ENCODE measurements around the gene NCLN. TPM values are rescaled to one million over a fixed set of nuclear protein-coding genes. Genes with fewer than 3 reads are reported as not detected.
"Not testable (repeated sequence)": the region's sequence is repeated elsewhere in the genome, so short reads cannot be mapped to it uniquely, and the experiment has no call there.

NCLN gene
- total RNA-seq, 3 donors from 2014 or later = 21.1 to 34.7 (median 25.3) TPM

GRCh38 chr19:3151563-3152418 lies 33.9 kb upstream of the NCLN start:
- Histone ChIP-seq H3K4me3 (no peak overlapping the region), H3K36me3 (no peaks in the 10 kb centered on the region), H3K27me3 (no peaks in the 10 kb centered on the region), H3K27ac (no peak overlapping the region), H3K9me3 (no peaks in the 10 kb centered on the region), H3K4me1 (no peaks in the 10 kb centered on the region)
- no peak for TF ChIP-seq POLR2A (IDR thresholded peaks at IDR 0.05)
- no peak for TF ChIP-seq CTCF (IDR thresholded peaks at IDR 0.05)
- no peak for TF ChIP-seq POLR2AphosphoS5 (IDR thresholded peaks at IDR 0.05)
- DNase-seq (ENCODE audit: low spot score in 2 of 2) = no peak
- intact Hi-C loops (cut with DNase I; ENCODE audit: low total_unique reads) = no loop called here

GRCh38 chr19:3152419-3152780 lies 33.3 kb upstream of the NCLN start:
- TF ChIP-seq CTCF (IDR thresholded peaks at IDR 0.05) = no peak
- no peak for TF ChIP-seq POLR2A (IDR thresholded peaks at IDR 0.05)
- no peak for TF ChIP-seq POLR2AphosphoS5 (IDR thresholded peaks at IDR 0.05)
- Histone ChIP-seq H3K27me3 (no peaks in the 10 kb centered on the region), H3K9me3 (no peaks in the 10 kb centered on the region), H3K4me1 (no peaks in the 10 kb centered on the region), H3K36me3 (no peaks in the 10 kb centered on the region), H3K27ac (no peak overlapping the region), H3K4me3 (no peak overlapping the region)
- no peak for DNase-seq (ENCODE audit: low spot score in 2 of 2)
- intact Hi-C loops (cut with DNase I; ENCODE audit: low total_unique reads) = no loop called here

- Histone ChIP-seq H3K36me3 (no peaks in the 10 kb centered on the region), H3K4me3 (no peak overlapping the region), H3K9me3 (no peaks in the 10 kb centered on the region), H3K27ac (no peak overlapping the region), H3K27me3 (no peaks in the 10 kb centered on the region), H3K4me1 (no peaks in the 10 kb centered on the region)
- intact Hi-C loops (cut with DNase I; ENCODE audit: low total_unique reads) = no loop called here
- no peak for DNase-seq (ENCODE audit: low spot score in 2 of 2)
- no peak for TF ChIP-seq POLR2A (IDR thresholded peaks at IDR 0.05)
- no peak for TF ChIP-seq CTCF (IDR thresholded peaks at IDR 0.05)
- TF ChIP-seq POLR2AphosphoS5 (IDR thresholded peaks at IDR 0.05) = no peak
These were observed 32.2 kb upstream of the NCLN start for GRCh38 chr19:3153286-3154230.

- intact Hi-C loops (cut with DNase I; ENCODE audit: low total_unique reads); H3K4me3 ChIP-seq: not testable (repeated sequence)
These were observed 31.3 kb upstream of the NCLN start for GRCh38 chr19:3154447-3154846.

GRCh38 chr19:3154957-3155736 lies 30.6 kb upstream of the NCLN start:
- intact Hi-C loops (cut with DNase I; ENCODE audit: low total_unique reads) = no loop called here
- no peaks in the 10 kb centered on the region for H3K9me3 ChIP-seq
- H3K4me1 ChIP-seq = no peaks in the 10 kb centered on the region
- peak in 1 of 2 donors; percentile 30 for DNase-seq (ENCODE audit: low spot score in 2 of 2)
- H3K36me3 ChIP-seq = no peaks in the 10 kb centered on the region
- H3K27ac ChIP-seq = peak overlapping the region in 1 of 2 donors; percentile 55
- no peak overlapping the region for H3K4me3 ChIP-seq
- H3K27me3 ChIP-seq = no peaks in the 10 kb centered on the region
- TF ChIP-seq POLR2AphosphoS5 (IDR thresholded peaks at IDR 0.05) (peak in 2 of 3 donors; percentile 73 to 76), CTCF (IDR thresholded peaks at IDR 0.05) (no peak)

More at GRCh38 chr19:3154447-3154846, 31.3 kb upstream of the NCLN start:
- H3K36me3 ChIP-seq; H3K27me3 ChIP-seq; H3K4me1 ChIP-seq; DNase-seq (ENCODE audit: low spot score in 2 of 2); H3K9me3 ChIP-seq: not testable (repeated sequence)
- peak overlapping the region in 1 of 2 donors; percentile 55 for H3K27ac ChIP-seq
